ENCODE measurements around the gene AXIN1.

The AXIN1 gene

GRCh38 chr16:264440-264951 lies 88.0 kb downstream of the AXIN1 start:
- no peak overlapping the region for H3K4me3 ChIP-seq (ENCODE audit: low read length)
- no peak for TF ChIP-seq CTCF (IDR thresholded peaks at IDR 0.05; ENCODE audit: insufficient read depth, low read depth, low read length, missing control alignments)
- no peak for DNase-seq (ENCODE audit: low read depth)

- DNase-seq (ENCODE audit: low read depth) = no peak
- no peak for TF ChIP-seq CTCF (IDR thresholded peaks at IDR 0.05; ENCODE audit: insufficient read depth, low read depth, low read length, missing control alignments)
- no peak overlapping the region for H3K4me3 ChIP-seq (ENCODE audit: low read length)
These were observed 88.6 kb downstream of the AXIN1 start for GRCh38 chr16:263944-264343.

- DNase-seq (ENCODE audit: low read depth) = no peak
- H3K4me3 ChIP-seq (ENCODE audit: low read length) = no peak overlapping the region
- no peak for TF ChIP-seq CTCF (IDR thresholded peaks at IDR 0.05; ENCODE audit: insufficient read depth, low read depth, low read length, missing control alignments)
These were observed 89.2 kb downstream of the AXIN1 start for GRCh38 chr16:263182-263774.

- DNase-seq (ENCODE audit: low read depth) = no peak
- H3K4me3 ChIP-seq (ENCODE audit: low read length) = no peak overlapping the region
- TF ChIP-seq CTCF (IDR thresholded peaks at IDR 0.05; ENCODE audit: insufficient read depth, low read depth, low read length, missing control alignments) = no peak
These were observed 90.3 kb downstream of the AXIN1 start for GRCh38 chr16:262121-262745.

GRCh38 chr16:261031-261691 lies 91.4 kb downstream of the AXIN1 start:
- no peak for TF ChIP-seq CTCF (IDR thresholded peaks at IDR 0.05; ENCODE audit: insufficient read depth, low read depth, low read length, missing control alignments)
- no peak for DNase-seq (ENCODE audit: low read depth)
- no peak overlapping the region for H3K4me3 ChIP-seq (ENCODE audit: low read length)

- no peak for TF ChIP-seq CTCF (IDR thresholded peaks at IDR 0.05; ENCODE audit: insufficient read depth, low read depth, low read length, missing control alignments)
- no peak overlapping the region for H3K4me3 ChIP-seq (ENCODE audit: low read length)
- DNase-seq (ENCODE audit: low read depth) = no peak
These were observed 92.2 kb downstream of the AXIN1 start for GRCh38 chr16:260326-260725.

Measured in epithelial cell of esophagus (primary cell).